ENCODE results near the gene PPA2.
"Not testable (repeated sequence)": the region's sequence is repeated elsewhere in the genome, so short reads cannot be mapped to it uniquely, and the experiment has no call there.

DNA sequence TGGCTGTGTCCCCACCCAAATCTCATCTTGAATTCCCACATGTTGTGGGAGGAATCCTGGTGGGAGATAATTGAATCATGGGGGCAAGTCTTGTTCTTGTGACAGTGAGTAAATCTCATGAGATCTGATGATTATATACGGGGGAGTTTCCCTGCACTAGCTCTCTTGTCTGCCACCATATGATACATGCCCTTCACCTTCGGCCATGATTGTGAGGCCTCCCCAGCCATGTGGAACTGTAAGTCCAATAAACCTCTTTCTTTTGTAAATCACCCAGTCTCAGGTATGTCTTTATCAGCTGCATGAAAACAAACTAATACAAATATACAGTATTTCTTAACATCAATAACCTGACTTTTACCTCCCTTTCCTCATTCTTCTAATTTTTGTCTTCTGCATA is 9.3 kb downstream of the PPA2 start:
- TF ChIP-seq, protein P1, sequence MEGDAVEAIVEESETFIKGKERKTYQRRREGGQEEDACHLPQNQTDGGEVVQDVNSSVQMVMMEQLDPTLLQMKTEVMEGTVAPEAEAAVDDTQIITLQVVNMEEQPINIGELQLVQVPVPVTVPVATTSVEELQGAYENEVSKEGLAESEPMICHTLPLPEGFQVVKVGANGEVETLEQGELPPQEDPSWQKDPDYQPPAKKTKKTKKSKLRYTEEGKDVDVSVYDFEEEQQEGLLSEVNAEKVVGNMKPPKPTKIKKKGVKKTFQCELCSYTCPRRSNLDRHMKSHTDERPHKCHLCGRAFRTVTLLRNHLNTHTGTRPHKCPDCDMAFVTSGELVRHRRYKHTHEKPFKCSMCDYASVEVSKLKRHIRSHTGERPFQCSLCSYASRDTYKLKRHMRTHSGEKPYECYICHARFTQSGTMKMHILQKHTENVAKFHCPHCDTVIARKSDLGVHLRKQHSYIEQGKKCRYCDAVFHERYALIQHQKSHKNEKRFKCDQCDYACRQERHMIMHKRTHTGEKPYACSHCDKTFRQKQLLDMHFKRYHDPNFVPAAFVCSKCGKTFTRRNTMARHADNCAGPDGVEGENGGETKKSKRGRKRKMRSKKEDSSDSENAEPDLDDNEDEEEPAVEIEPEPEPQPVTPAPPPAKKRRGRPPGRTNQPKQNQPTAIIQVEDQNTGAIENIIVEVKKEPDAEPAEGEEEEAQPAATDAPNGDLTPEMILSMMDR (IDR thresholded peaks at IDR 0.05), result not testable (repeated sequence)
- TF ChIP-seq POLR2A, POLR2AphosphoS5, EP300 (IDR thresholded peaks at IDR 0.05): not testable (repeated sequence)

Measured in suprapubic skin (tissue), 4 donors.